ENCODE results near the gene PPP2R5D.

- no peak for TF ChIP-seq POLR2A (IDR thresholded peaks at IDR 0.05)
- TF ChIP-seq, protein P1, sequence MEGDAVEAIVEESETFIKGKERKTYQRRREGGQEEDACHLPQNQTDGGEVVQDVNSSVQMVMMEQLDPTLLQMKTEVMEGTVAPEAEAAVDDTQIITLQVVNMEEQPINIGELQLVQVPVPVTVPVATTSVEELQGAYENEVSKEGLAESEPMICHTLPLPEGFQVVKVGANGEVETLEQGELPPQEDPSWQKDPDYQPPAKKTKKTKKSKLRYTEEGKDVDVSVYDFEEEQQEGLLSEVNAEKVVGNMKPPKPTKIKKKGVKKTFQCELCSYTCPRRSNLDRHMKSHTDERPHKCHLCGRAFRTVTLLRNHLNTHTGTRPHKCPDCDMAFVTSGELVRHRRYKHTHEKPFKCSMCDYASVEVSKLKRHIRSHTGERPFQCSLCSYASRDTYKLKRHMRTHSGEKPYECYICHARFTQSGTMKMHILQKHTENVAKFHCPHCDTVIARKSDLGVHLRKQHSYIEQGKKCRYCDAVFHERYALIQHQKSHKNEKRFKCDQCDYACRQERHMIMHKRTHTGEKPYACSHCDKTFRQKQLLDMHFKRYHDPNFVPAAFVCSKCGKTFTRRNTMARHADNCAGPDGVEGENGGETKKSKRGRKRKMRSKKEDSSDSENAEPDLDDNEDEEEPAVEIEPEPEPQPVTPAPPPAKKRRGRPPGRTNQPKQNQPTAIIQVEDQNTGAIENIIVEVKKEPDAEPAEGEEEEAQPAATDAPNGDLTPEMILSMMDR (IDR thresholded peaks at IDR 0.05 in 4 of 5, conservative IDR thresholded peaks at IDR 0.05 in 1 of 5): no peak
These were observed 36.5 kb downstream of the PPP2R5D start for GRCh38 chr6:43020847-43021246.

Data from gastrocnemius medialis (tissue), 4 donors.